Breast epithelium (tissue), 4 donors: ENCODE data around the gene SKOR1. TPM values are rescaled to one million over a fixed set of nuclear protein-coding genes. Genes with fewer than 3 reads are reported as not detected.

ENCODE experiments used
- DNase-seq, 2 donors: peaks; one replicate each; pipeline ENCODE4 v3.0.0-alpha.2; 2019; ENCODE audit warnings: low spot score in 2 of 2
- H3K27ac ChIP-seq, 2 donors: fragments of 200-600 bp; sonication (generic) in 1 of 2; one replicate each; pipeline ENCODE4 v1.5.1; 2016 to 2019; ENCODE audit warnings: mild to moderate bottlenecking in 1 of 2
- H3K27me3 ChIP-seq, 2 donors: fragments of 200-600 bp; sonication (generic) in 1 of 2; one replicate each; pipeline versions ENCODE4 v1.5.1 to v1.6.0; 2017 to 2019; ENCODE audit warnings: control low read depth in 1 of 2, mild to moderate bottlenecking in 1 of 2
- H3K36me3 ChIP-seq: fragments of 200-600 bp; one replicate; pipeline ENCODE4 v1.5.1; 2019
- H3K4me1 ChIP-seq, 2 donors: fragments of 200-600 bp; sonication (generic); one replicate each; pipeline ENCODE4 v1.5.1; 2016 to 2019; ENCODE audit warnings: control low read depth in 1 of 2
- H3K4me3 ChIP-seq, 3 donors: fragments of 200-600 bp; sonication (generic); 1 replicate in 2 of 3; 2 replicates in 1 of 3; pipeline ENCODE4 v1.5.1; 2016 to 2019; ENCODE audit warnings: mild to moderate bottlenecking in 3 of 3, moderate library complexity in 2 of 3
- H3K9me3 ChIP-seq, 2 donors: fragments of 200-600 bp; sonication (generic) in 1 of 2; one replicate each; pipeline ENCODE4 v1.5.1; 2016 to 2019; ENCODE audit warnings: control low read depth in 1 of 2
- CTCF ChIP-seq, 3 donors: fragments of 450-650 bp; IDR thresholded peaks; one replicate each; pipeline ENCODE4 v1.5.1; 2016 to 2017; ENCODE audit warnings: antibody characterized with exemption in 3 of 3, mild to moderate bottlenecking in 3 of 3, moderate library complexity in 3 of 3
- POLR2A ChIP-seq: fragments of 450-650 bp; IDR thresholded peaks from one replicate; pipeline ENCODE4 v1.6.1; 2016; ENCODE audit warnings: antibody characterized with exemption, mild to moderate bottlenecking, moderate library complexity
- POLR2AphosphoS5 ChIP-seq, 3 donors: sonication (generic); formaldehyde crosslinking; IDR thresholded peaks; one replicate each; pipeline ENCODE4 v1.6.1; 2017; ENCODE audit warnings: antibody characterized with exemption in 3 of 3
- intact Hi-C: fragments of 100-400 bp; cut with DNase I; formaldehyde crosslinking; loops from one replicate; pipeline ENCODE4 v1.15.1; 2023; ENCODE audit warnings: low total_unique reads
- total RNA-seq, 3 donors: library from RNA; depleted of rRNA; stranded (reverse); fragments of >200 nt; gene quantifications; one replicate each; pipeline ENCODE4 v1.1.0, GENCODE V29; 2016

Gene SKOR1
- total RNA-seq, 3 donors from 2014 or later: 0.98 to 1.8 (median 1.1) TPM

- intact Hi-C loops: no loop called here
- Histone ChIP-seq H3K4me3 (no peak overlapping the region), H3K9me3 (no peaks in the 10 kb centered on the region), H3K4me1 (no peaks in the 10 kb centered on the region), H3K27ac (no peak overlapping the region), H3K36me3 (no peaks in the 10 kb centered on the region), H3K27me3 (no peaks in the 10 kb centered on the region)
- TF ChIP-seq CTCF (IDR thresholded peaks at IDR 0.05): no peak
- TF ChIP-seq POLR2AphosphoS5 (IDR thresholded peaks at IDR 0.05): no peak
- no peak for TF ChIP-seq POLR2A
- DNase-seq: no peak
Measured at GRCh38 chr15:67854358-67854757, 29.0 kb downstream of the SKOR1 start.

GRCh38 chr15:67855842-67856241, 30.5 kb downstream of the SKOR1 start:
- DNase-seq: no peak
- no peak for TF ChIP-seq POLR2AphosphoS5 (IDR thresholded peaks at IDR 0.05)
- TF ChIP-seq POLR2A: no peak
- TF ChIP-seq CTCF (IDR thresholded peaks at IDR 0.05): no peak
- Histone ChIP-seq H3K9me3 (no peaks in the 10 kb centered on the region), H3K4me1 (no peaks in the 10 kb centered on the region), H3K36me3 (no peaks in the 10 kb centered on the region), H3K27ac (no peak overlapping the region), H3K27me3 (no peaks in the 10 kb centered on the region), H3K4me3 (no peak overlapping the region)
- intact Hi-C loops: no loop called here

GRCh38 chr15:67857220-67857619, 31.9 kb downstream of the SKOR1 start:
- no peak overlapping the region for H3K27ac ChIP-seq

GRCh38 chr15:67859331-67859946, 34.1 kb downstream of the SKOR1 start:
- Histone ChIP-seq H3K27ac (no peak overlapping the region), H3K36me3 (no peaks in the 10 kb centered on the region), H3K4me3 (no peak overlapping the region), H3K9me3 (no peaks in the 10 kb centered on the region), H3K4me1 (no peaks in the 10 kb centered on the region), H3K27me3 (no peaks in the 10 kb centered on the region)
- no peak for DNase-seq
- TF ChIP-seq CTCF (IDR thresholded peaks at IDR 0.05) (no peak), POLR2AphosphoS5 (IDR thresholded peaks at IDR 0.05) (no peak), POLR2A (no peak)
- intact Hi-C loops: no loop called here

More at GRCh38 chr15:67857220-67857619, 31.9 kb downstream of the SKOR1 start:
- H3K9me3 ChIP-seq: no peaks in the 10 kb centered on the region
- no peaks in the 10 kb centered on the region for H3K4me1 ChIP-seq
- H3K36me3 ChIP-seq: no peaks in the 10 kb centered on the region
- intact Hi-C loops: no loop called here
- H3K4me3 ChIP-seq: no peak overlapping the region
- TF ChIP-seq POLR2A (no peak), CTCF (IDR thresholded peaks at IDR 0.05) (no peak), POLR2AphosphoS5 (IDR thresholded peaks at IDR 0.05) (no peak)
- H3K27me3 ChIP-seq: no peaks in the 10 kb centered on the region
- DNase-seq: no peak

GRCh38 chr15:67861983-67862382, 36.7 kb downstream of the SKOR1 start:
- H3K27ac ChIP-seq: no peak overlapping the region
- no peaks in the 10 kb centered on the region for H3K36me3 ChIP-seq
- no peaks in the 10 kb centered on the region for H3K9me3 ChIP-seq
- H3K4me3 ChIP-seq: no peak overlapping the region
- DNase-seq: no peak
- intact Hi-C loops: loop anchor here (10.0 kb wide), 1 partner anchor 293 kb away; no protein-coding TSS in a partner anchor
- TF ChIP-seq CTCF (IDR thresholded peaks at IDR 0.05): no peak
- TF ChIP-seq POLR2AphosphoS5 (IDR thresholded peaks at IDR 0.05): no peak
- TF ChIP-seq POLR2A: no peak
- no peaks in the 10 kb centered on the region for H3K27me3 ChIP-seq
- no peaks in the 10 kb centered on the region for H3K4me1 ChIP-seq
